ENCODE data around the gene FLRT2.

GRCh38 chr14:85562630-85563029 is 32.7 kb downstream of the FLRT2 start:
- TF ChIP-seq, protein P1, sequence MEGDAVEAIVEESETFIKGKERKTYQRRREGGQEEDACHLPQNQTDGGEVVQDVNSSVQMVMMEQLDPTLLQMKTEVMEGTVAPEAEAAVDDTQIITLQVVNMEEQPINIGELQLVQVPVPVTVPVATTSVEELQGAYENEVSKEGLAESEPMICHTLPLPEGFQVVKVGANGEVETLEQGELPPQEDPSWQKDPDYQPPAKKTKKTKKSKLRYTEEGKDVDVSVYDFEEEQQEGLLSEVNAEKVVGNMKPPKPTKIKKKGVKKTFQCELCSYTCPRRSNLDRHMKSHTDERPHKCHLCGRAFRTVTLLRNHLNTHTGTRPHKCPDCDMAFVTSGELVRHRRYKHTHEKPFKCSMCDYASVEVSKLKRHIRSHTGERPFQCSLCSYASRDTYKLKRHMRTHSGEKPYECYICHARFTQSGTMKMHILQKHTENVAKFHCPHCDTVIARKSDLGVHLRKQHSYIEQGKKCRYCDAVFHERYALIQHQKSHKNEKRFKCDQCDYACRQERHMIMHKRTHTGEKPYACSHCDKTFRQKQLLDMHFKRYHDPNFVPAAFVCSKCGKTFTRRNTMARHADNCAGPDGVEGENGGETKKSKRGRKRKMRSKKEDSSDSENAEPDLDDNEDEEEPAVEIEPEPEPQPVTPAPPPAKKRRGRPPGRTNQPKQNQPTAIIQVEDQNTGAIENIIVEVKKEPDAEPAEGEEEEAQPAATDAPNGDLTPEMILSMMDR (IDR thresholded peaks at IDR 0.05): no peak
- no peak for TF ChIP-seq POLR2A (IDR thresholded peaks at IDR 0.05)
